ENCODE data around the gene USP34.

Gene USP34

GRCh38 chr2:61363580-61363979 is 107.3 kb downstream of the USP34 start:
- no peak for DNase-seq

GRCh38 chr2:61362873-61363272 is 108.0 kb downstream of the USP34 start:
- DNase-seq = no peak

GRCh38 chr2:61361068-61361467 is 109.8 kb downstream of the USP34 start:
- DNase-seq = no peak

GRCh38 chr2:61359058-61359457 is 111.8 kb downstream of the USP34 start:
- no peak for DNase-seq

DNA sequence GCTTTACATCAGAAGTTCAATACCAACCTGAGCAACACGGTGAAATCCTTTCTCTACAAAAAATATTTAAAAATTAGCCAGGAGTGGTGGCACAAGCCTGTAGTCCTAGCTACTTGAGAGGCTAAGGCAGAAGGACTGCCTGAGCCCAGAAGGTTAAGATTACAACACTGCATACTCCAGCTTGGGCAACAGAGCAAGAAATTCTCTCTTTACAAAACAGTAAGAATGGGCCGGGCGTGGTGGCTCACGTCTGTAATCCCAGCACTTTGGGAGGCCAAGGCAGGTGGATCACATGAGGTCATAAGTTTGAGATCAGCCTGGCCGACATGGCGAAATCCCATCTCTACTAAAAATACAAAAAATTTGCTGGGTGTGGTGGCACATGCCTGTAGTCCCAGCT is 113.2 kb downstream of the USP34 start:
- DNase-seq = no peak

- no peak for DNase-seq
These were observed 113.9 kb downstream of the USP34 start for GRCh38 chr2:61356958-61357350.

DNA sequence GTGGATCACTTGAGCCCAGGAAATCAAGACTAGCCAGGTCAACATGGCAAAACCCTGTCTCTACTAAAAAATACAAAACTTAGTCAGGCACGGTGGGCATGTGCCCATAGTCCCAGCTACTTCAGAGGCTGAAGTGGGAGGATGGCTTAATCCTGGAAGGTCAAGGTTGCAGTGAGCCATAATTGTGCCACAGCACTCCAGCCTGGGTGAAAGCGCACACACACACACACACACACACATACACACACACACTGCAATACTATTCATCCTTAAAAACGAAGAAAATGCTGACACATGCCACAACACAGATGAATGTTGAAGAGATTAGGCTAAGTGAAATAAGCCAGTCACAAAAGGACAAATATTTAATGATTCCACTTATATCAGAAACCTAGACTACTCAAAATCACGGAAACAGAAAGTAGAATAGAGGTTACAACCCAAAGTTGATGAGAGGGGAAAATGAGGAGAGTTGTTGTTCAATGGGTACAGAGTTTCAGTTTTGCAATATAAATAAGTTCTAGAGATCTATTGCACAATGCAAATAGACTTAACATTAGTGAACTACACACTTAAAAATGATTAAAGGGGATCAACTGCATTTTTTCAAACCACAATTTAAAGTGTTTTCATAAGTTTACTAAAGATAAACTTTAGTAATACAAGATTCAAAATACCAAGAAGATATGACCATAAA is 114.5 kb downstream of the USP34 start:
- no peak for DNase-seq

- no peak for DNase-seq
These were observed 116.2 kb downstream of the USP34 start for GRCh38 chr2:61354543-61355197.

- DNase-seq = no peak
These were observed 117.0 kb downstream of the USP34 start for GRCh38 chr2:61353909-61354308.

DNA sequence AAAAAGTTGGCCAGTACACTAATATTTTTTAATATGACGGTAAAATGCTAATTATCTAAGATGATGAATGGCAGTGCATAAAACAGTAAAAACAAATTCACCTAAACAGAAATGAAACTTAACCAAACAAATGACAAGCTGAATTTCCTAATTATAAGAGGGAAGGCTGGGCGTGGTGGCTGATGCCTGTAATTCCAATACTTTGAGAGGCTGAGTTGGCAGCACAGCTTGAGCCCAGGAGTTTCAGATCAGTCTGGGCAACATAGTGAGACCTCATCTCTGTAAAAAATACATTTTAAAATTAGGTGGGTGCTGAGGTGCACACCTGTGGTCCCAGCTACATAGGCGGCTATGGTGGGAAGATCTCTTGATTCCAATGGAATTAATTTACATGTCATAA is 120.1 kb downstream of the USP34 start:
- DNase-seq = no peak

DNA sequence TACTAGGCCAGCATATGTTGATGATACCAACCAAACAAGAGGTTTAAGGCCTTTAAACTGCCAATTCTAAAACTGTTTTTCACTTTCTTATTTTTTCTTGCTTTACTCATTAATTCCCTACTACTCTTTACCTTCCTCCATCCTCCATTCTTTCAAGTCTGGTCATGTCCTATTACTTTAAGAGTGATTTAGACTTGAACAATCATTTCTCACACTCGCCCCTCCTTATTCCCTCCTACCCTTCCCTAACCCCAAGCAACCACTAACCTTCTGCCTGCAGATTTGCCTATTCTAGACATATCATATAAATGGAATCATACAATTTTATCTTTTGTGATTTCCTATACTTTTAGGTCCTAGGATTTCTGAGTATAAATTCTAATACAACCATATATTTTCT is 127.7 kb downstream of the USP34 start:
- no peak for DNase-seq

- DNase-seq = no peak
These were observed 130.6 kb downstream of the USP34 start for GRCh38 chr2:61340242-61340641.

DNA sequence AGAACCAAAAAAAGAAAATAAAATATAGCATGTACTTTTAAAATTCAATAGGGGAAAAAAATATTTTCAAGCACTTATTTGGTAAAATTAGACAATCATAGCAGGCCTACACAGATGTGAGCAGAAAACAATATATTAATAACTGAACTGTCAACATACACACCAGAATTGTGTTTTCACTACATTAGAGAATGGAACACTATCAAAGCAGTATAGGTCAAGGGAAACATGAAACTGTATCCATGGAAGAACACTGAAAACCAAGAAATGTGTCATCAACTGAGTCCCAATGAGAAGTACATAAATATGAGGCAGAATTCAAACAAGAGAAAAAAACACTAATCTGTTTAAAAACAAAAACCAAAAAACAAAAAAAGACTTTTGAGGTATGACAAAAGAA is 132.4 kb downstream of the USP34 start:
- DNase-seq = no peak

DNA sequence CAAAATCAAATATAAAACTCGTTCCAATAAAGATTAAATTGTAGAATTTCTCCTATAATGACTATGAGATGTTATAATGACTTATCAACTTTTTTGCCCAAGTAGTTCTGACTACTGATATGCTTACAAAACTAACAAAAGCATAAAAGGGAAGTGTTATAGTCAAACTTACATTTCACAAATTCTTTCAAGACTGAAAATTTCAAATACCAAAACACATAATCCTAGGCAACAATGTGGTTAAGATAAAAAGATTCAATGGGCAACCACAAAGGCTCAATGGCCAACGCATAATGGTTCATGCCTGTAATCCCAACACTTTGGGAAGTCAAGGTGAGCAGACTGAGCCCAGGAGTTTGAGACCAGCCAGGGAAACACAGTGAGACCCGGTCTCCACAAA is 135.7 kb downstream of the USP34 start:
- no peak for DNase-seq

- no peak for DNase-seq
These were observed 136.4 kb downstream of the USP34 start for GRCh38 chr2:61334466-61334865.

DNA sequence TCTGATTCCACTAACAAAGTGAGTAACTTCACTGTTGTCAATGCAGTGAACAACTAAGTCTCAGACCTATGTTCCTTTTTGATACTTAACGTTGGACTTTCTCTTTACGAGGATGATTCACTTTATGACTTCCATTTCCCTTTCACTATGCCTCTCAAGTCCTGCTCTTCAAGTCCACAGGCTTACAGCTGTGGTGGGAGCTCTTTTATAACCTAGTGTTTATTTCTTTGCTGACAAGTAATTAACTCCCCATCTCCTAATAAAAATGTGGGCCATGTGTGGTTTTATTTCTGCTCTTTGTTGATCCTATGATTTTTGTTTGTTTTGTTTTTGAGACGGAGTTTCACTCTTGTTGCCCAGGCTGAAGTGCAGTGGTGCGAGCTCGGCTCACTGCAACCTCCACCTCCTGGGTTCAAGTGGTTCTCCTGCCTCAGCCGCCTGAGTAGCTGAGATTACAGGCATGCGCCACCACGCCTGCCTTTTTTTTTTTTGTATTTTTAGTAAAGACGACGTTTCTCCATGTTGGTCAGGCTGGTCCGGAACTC is 142.1 kb downstream of the USP34 start:
- DNase-seq = no peak

GRCh38 chr2:61327173-61327572 is 143.7 kb downstream of the USP34 start:
- no peak for DNase-seq

- DNase-seq = no peak
These were observed 144.5 kb downstream of the USP34 start for GRCh38 chr2:61326423-61326822.

- no peak for DNase-seq
These were observed 150.7 kb downstream of the USP34 start for GRCh38 chr2:61320181-61320580.

- DNase-seq = no peak
These were observed 152.3 kb downstream of the USP34 start for GRCh38 chr2:61318553-61318952.

DNA sequence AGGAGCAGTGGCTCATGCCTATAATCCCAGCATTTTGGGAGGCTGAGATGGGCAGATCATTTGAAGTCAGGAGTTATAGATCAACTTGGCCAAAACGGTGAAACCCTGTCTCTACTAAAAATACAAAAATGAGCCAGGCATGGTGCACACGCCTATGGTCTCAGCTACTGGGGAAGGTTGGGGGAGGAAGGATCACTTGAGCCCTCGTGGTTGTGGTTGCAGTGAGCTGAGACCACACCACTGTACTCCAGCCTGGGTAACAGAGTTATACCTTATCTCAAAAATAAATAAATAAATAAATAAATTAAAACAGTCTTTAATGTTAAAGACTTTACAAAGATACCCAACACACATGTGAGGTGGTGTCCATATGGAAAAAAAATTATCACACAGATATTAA is 174.9 kb downstream of the USP34 start:
- DNase-seq = no peak

DNA sequence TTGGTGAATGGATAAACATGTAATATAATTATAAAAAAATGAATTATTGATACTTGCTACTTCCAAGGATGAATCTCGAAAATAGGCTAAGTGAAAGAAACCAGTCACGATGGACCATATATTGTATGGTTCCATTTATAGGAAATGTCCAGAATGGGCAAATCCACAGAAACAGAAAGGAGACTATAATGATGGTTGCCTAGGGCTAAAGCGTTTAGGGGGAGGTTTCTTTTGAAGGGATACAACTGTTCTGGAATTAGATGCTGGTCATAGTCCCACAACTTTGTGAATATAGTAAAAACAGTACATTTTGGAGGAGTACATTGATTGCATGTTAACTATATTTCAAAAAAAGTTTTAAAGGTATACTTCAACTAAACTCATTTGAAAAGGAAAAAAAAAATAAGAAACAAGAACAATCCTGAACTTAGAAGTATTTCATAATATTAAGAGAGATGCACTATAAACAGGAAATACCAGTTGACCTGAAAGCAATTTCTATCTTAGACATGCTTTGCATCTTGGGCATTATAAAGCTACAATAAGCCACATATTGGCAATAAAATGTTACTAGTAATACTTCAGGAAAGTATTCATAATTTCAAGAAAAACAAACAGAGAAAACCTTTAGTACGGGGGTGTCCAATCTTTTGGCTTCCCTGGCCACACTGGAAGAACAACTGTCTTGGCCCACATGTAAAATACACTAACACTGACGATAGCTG is 178.9 kb downstream of the USP34 start:
- DNase-seq = no peak

- no peak for DNase-seq
These were observed 182.6 kb downstream of the USP34 start for GRCh38 chr2:61288070-61288841.

All from NCI-H526 (cell line).